ENCODE measurements around the gene DNLZ.

DNLZ gene

DNA sequence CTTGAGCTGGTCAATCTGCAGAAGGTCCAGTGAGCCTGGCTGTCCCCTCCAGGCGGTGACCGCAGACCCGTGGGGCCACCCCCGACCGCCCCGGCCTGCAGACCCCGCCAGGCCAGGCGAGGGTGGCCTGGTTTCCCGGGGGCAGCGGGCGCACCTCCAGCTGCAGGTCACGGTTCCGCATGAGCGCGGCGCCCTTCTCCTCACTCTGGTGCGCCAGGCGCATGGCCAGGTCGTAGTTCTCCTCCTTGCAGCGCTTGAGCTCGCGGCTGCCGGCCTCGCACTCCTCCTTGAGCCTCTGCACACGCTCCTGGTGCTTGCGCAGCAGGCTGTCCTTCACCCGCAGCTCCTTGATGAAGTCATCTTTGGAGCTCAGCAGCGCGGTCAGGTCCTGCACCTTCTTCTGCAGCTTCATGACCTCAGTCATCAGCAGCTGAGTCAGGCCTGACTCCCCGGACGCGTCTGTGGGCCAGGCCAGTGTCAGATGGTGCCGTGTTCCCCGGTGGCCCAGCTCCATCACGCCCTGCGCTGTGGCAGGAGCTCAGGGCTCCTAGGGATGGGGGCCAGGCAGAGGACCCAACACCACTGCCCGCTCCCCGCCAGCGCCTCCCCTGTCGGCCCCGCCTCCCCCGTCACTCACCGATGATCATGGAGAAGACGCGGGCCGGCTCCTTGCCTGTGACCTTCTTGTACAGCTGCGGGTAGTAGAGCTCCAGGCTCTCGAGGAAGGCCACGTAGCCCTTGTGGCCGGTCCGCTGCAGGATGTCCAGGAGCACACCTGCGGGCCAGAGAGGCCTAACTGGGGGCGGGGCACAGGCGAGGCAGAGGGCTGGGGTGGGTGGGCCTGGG lies 7.4 kb upstream of the DNLZ start:
- no peak for TF ChIP-seq CTCF (IDR thresholded peaks at IDR 0.05; ENCODE audit: borderline replicate concordance, control extremely low read depth, extremely low read depth, insufficient read depth, missing control alignments)
- in situ Hi-C loops (cut with MboI; ENCODE audit: low sequenced_read_pairs, unreplicated experiment) = no loop called here
- no peak for DNase-seq (ENCODE audit: low spot score)

GRCh38 chr9:136370037-136370436 lies 6.5 kb upstream of the DNLZ start:
- in situ Hi-C loops (cut with MboI; ENCODE audit: low sequenced_read_pairs, unreplicated experiment) = no loop called here
- no peak for TF ChIP-seq CTCF (IDR thresholded peaks at IDR 0.05; ENCODE audit: borderline replicate concordance, control extremely low read depth, extremely low read depth, insufficient read depth, missing control alignments)
- DNase-seq (ENCODE audit: low spot score) = no peak

GRCh38 chr9:136368190-136368589 lies 4.6 kb upstream of the DNLZ start:
- no peak for TF ChIP-seq CTCF (IDR thresholded peaks at IDR 0.05; ENCODE audit: borderline replicate concordance, control extremely low read depth, extremely low read depth, insufficient read depth, missing control alignments)
- DNase-seq (ENCODE audit: low spot score) = no peak
- in situ Hi-C loops (cut with MboI; ENCODE audit: low sequenced_read_pairs, unreplicated experiment) = no loop called here

GRCh38 chr9:136367296-136368145 lies 4.0 kb upstream of the DNLZ start:
- TF ChIP-seq CTCF (IDR thresholded peaks at IDR 0.05; ENCODE audit: borderline replicate concordance, control extremely low read depth, extremely low read depth, insufficient read depth, missing control alignments) = no peak
- DNase-seq (ENCODE audit: low spot score) = no peak
- in situ Hi-C loops (cut with MboI; ENCODE audit: low sequenced_read_pairs, unreplicated experiment) = no loop called here

- in situ Hi-C loops (cut with MboI; ENCODE audit: low sequenced_read_pairs, unreplicated experiment) = no loop called here
- no peak for DNase-seq (ENCODE audit: low spot score)
- no peak for TF ChIP-seq CTCF (IDR thresholded peaks at IDR 0.05; ENCODE audit: borderline replicate concordance, control extremely low read depth, extremely low read depth, insufficient read depth, missing control alignments)
Observed at GRCh38 chr9:136366826-136367225, 3.3 kb upstream of the DNLZ start.

GRCh38 chr9:136365775-136366222 lies 2.3 kb upstream of the DNLZ start:
- in situ Hi-C loops (cut with MboI; ENCODE audit: low sequenced_read_pairs, unreplicated experiment) = no loop called here
- no peak for TF ChIP-seq CTCF (IDR thresholded peaks at IDR 0.05; ENCODE audit: borderline replicate concordance, control extremely low read depth, extremely low read depth, insufficient read depth, missing control alignments)
- no peak for DNase-seq (ENCODE audit: low spot score)
